Cardiac septum (tissue), 1 donor: Measurements from ENCODE around the gene FAM20B. TPM values are rescaled to one million over a fixed set of nuclear protein-coding genes. Genes with fewer than 3 reads are reported as not detected.
A peak's percentile ranks its signal among the peaks of the same experiment; 100 is the strongest.
"Not testable (repeated sequence)": the region's sequence is repeated elsewhere in the genome, so short reads cannot be mapped to it uniquely, and the experiment has no call there.

Experiments
- DNase-seq: peaks from one replicate; pipeline ENCODE4 v3.0.0-alpha.2; 2020; ENCODE audit warnings: low spot score
- intact Hi-C: fragments of 100-400 bp; cut with DNase I; formaldehyde crosslinking; loops from one replicate; pipeline ENCODE4 v1.14.0; 2022
- long read RNA-seq: library from polyadenylated mRNA; unstranded; transcript quantifications from one replicate; pipeline ENCODE4 v2.0.0, GENCODE V29; 2021
- total RNA-seq: library from RNA; stranded (reverse); fragmentation: NEBNext Ultra II Directional; extraction: Animal tissue kit (Norgen Biotek cat#: 25700); gene quantifications from one replicate; pipeline ENCODE4 v1.2.1, GENCODE V29; 2021
- donor health status: DM: no; HTN: no; CAD: no.

The FAM20B gene, protein sequence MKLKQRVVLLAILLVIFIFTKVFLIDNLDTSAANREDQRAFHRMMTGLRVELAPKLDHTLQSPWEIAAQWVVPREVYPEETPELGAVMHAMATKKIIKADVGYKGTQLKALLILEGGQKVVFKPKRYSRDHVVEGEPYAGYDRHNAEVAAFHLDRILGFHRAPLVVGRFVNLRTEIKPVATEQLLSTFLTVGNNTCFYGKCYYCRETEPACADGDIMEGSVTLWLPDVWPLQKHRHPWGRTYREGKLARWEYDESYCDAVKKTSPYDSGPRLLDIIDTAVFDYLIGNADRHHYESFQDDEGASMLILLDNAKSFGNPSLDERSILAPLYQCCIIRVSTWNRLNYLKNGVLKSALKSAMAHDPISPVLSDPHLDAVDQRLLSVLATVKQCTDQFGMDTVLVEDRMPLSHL
- total RNA-seq: 54.6 TPM
- long read RNA-seq, full-length matches to known transcripts: 5 of 16 reads
- long read RNA-seq, partial matches to known transcripts: 2 of 16 reads
- long read RNA-seq, other reads (novel, unspliced or antisense): 9 of 16 reads

DNA sequence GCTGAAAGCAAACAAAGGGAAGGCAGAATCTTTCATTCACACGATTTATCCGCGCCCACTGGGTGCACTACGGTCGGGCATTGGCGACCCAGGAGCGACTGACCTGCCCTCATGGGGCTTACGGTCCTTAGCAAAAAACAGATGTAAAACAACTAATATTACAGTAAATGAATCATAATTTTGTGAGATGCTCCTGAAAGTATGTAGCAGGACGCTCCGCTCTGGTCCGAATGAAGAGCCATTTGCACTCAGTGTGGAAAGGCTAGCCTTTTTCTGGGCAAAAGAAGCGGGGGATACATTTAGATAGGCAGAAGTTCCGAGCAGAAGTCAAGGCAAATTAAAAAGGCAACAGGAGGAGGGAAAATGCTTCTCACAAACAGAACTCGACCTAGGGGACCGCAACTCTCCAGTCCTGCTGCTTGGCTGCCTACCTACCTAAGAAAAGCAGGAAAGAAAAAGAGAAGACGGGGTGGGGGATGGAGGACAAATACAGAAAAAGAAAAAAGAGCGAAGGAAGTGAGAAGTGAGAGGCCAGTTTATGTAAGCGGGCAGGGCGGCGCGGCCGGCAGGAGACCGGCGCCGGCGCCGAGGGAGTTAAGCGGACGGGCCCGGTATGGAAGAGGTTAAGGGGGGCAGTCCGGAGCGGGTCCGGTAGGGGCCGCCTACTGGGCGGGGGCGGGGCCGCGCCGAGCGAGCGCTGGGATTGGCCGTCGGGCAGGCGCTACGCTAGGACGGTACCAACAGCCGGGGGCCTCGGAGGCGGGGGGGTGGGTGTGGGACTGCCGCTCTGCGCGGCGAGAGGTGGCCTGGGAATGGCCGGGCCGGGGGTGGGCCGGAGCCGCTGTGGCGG lies at the start of gene FAM20B:
FAM20B (plus strand) TSS at position 770 of the 850 bp plus-strand sequence. CDS start 17,954 bp downstream, outside the sequence.
- intact Hi-C loops: loop anchor here (5.0 kb wide), 1 partner anchor 57 kb away; the partner anchor contains the start of gene TOR3A
- DNase-seq: peak; percentile 97

DNA sequence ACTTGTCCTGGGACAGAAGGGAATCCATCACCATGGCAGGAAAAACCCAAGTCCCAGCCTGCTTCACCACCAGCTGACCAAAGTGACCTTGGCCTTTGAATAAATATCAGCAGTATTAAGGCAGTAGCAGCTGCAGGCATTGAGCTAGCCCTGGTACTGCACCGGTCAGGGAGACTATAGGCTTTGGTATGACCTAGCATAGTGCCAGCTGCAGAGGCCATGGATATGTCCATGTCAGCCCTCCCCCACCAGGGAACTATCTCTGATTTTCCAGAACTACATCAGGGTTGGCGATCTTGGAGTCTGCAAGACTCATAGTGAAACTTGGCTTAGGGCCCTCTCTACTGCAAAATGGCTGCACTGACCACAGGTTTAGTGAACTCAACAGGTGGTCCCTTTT lies 49.2 kb upstream of the FAM20B start:
- intact Hi-C loops: no loop called here
- peak; percentile 26 for DNase-seq

GRCh38 chr1:178986204-178986603 lies 39.5 kb upstream of the FAM20B start:
- no peak for DNase-seq
- intact Hi-C loops: no loop called here

DNA sequence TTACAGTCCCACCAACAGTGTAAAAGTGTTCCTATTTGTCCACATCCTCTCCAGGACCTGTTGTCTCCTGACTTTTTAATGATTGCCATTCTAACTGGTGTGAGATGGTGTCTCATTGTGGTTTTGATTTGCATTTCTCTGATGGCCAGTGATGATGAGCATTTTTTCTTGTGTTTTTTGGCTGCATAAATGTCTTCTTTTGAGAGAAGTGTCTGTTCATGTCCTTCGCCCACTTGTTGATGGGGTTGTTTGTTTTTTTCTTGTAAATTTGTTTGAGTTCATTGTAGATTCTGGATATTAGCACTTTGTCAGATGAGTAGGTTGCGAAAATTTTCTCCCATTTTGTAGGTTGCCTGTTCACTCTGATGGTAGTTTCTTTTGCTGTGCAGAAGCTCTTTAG lies 37.5 kb upstream of the FAM20B start:
- intact Hi-C loops, DNase-seq: not testable (repeated sequence)

GRCh38 chr1:178993559-178993958 lies 32.1 kb upstream of the FAM20B start:
- no peak for DNase-seq
- intact Hi-C loops: no loop called here

DNA sequence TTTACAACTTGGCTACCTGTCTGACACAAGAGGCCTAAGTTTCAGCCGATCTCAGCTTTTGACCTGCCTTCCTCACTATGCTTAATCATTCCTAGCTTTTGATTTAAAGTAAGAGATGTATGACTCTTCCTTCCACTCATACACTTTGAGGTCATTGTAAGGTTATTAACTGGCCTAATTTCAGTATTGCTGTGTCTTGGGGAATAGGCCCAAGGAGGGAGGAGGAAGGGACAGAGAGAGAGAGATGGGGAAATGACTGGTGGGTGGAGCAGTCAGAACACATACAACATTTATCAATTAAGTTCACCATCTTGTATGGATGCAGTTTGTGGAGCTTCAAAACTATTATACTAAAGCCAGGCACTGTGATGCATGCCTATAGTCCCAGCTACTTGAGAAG lies 28.3 kb upstream of the FAM20B start:
- DNase-seq: no peak
- intact Hi-C loops: no loop called here

GRCh38 chr1:178998295-178998694 lies 27.4 kb upstream of the FAM20B start:
- no peak for DNase-seq
- intact Hi-C loops: no loop called here

- intact Hi-C loops: no loop called here
- no peak for DNase-seq
Measured at GRCh38 chr1:178999061-178999460, 26.6 kb upstream of the FAM20B start.

GRCh38 chr1:179001451-179001850 lies 24.2 kb upstream of the FAM20B start:
- DNase-seq: no peak
- intact Hi-C loops: no loop called here

GRCh38 chr1:179002064-179002463 lies 23.6 kb upstream of the FAM20B start:
- intact Hi-C loops: loop anchor here (2.0 kb wide), 3 partner anchors 189 to 459 kb away; no protein-coding TSS in a partner anchor
- not testable (repeated sequence) for DNase-seq

- no peak for DNase-seq
- intact Hi-C loops: loop anchor here (2.0 kb wide), 3 partner anchors 190 to 460 kb away; no protein-coding TSS in a partner anchor
Measured at GRCh38 chr1:179002552-179003345, 22.9 kb upstream of the FAM20B start.

- no peak for DNase-seq
- intact Hi-C loops: loop anchor here (2.0 kb wide), 3 partner anchors 191 to 461 kb away; no protein-coding TSS in a partner anchor
Measured at GRCh38 chr1:179003512-179004066, 22.1 kb upstream of the FAM20B start.

DNA sequence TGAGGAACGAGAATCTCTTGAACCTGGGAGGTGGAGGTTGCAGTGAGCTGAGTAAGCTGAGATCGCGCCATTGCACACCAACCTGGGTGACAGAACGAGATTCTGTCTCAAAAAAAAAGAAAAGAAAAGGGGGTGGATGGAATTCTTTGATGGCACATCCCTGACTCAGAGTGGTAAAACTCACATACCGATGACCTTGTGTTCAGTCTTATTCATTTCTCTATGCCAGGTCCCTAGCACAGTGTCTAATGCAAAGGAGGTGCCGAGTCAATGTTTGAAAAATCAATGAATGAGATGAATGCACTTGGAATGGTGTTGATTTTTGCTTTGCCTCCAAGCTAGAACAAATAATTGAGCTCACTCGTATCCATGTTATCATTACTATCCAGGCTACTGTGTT lies 18.5 kb upstream of the FAM20B start:
- DNase-seq: no peak
- intact Hi-C loops: no loop called here

- DNase-seq: no peak
- intact Hi-C loops: no loop called here
Measured at GRCh38 chr1:179010671-179011070, 15.0 kb upstream of the FAM20B start.

GRCh38 chr1:179012038-179012437 lies 13.7 kb upstream of the FAM20B start:
- no peak for DNase-seq
- intact Hi-C loops: no loop called here

- no peak for DNase-seq
- intact Hi-C loops: no loop called here
Measured at GRCh38 chr1:179014123-179014522, 11.6 kb upstream of the FAM20B start.

DNA sequence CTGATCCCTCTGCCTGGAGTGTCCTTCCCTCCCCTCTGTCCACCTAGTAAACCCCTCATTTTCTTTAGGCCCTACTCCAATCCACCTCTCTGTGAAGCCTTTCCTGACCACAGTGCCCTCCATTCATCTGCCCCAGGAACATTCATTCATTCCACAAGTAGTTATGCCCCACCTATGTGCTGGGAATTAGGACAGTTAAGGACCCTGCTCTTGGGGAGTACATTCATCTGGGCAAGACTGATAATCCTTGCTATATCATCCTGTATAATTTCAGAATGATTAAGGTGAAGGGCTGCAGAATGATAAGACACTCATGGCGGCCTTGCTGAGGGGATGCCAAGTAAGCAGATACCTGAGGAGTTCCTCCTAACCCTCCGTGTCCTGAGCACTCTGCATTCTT lies 10.3 kb upstream of the FAM20B start:
- intact Hi-C loops: no loop called here
- DNase-seq: no peak

DNA sequence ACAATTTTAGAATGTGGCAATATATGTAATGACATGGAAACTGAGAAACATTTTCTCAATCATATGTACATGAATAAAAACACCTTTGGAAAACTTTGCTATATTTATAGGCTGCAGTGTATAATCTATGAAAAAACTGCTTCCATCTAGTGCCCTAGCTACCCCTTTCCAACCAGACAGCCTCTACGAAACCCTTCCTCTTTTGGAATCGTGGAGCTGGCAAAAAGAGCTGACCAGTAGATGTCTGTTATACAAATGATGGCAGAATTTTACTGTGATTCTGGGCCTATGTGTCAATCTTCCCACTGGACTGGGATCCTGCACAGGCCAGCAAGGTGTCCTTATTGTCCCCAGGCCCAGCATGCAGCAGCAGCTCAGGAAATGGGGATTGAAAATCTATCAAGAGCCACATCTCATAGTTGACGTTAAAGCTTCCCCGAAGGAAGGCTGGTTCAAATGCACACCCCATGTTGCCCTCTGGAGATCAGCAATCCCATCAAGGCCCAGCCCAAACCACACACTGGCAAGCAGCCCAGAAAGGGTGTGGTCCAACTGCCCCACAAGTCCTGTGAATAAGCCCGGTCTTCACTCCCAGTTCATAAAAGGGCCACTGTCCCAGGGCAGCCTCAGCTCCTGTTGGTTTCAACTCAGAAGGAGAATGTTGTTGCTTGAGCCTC lies 8.8 kb upstream of the FAM20B start:
- DNase-seq: peak; percentile 90
- intact Hi-C loops: no loop called here
